Muscle layer of duodenum (tissue), 2 donors: ENCODE measurements around the gene LRRC26.

Source experiments
- H3K27ac ChIP-seq: one replicate; pipeline ENCODE4 v1.7.0; 2013; ENCODE audit warnings: mild to moderate bottlenecking, low read length
- H3K27me3 ChIP-seq: one replicate; pipeline ENCODE4 v1.7.0; 2013; ENCODE audit warnings: low read depth, mild to moderate bottlenecking, control low read depth, low read length
- H3K36me3 ChIP-seq, 2 donors: one replicate each; pipeline ENCODE4 v1.7.0; 2013; ENCODE audit warnings: low read length in 2 of 2, control low read depth in 1 of 2, mild to moderate bottlenecking in 1 of 2; ENCODE audit not compliant: insufficient read depth in 2 of 2, control insufficient read depth in 1 of 2
- H3K4me1 ChIP-seq, 2 donors: one replicate each; pipeline ENCODE4 v1.7.0; 2013; ENCODE audit warnings: low read length in 2 of 2, mild to moderate bottlenecking in 2 of 2, control low read depth in 1 of 2, moderate library complexity in 1 of 2; ENCODE audit not compliant: insufficient read depth in 2 of 2, control insufficient read depth in 1 of 2
- H3K4me3 ChIP-seq, 2 donors: one replicate each; pipeline ENCODE4 v1.7.0; 2013; ENCODE audit warnings: low read length in 2 of 2, low read depth in 1 of 2, mild to moderate bottlenecking in 1 of 2
- H3K9me3 ChIP-seq, 2 donors: one replicate each; pipeline ENCODE4 v1.7.0; 2013; ENCODE audit warnings: low read length in 2 of 2, control low read depth in 1 of 2, mild to moderate bottlenecking in 1 of 2; ENCODE audit not compliant: control insufficient read depth in 1 of 2
- donor health status: healthy.

Gene LRRC26

GRCh38 chr9:137171149-137171900 is 1.5 kb upstream of the LRRC26 start:
- Histone ChIP-seq H3K27ac (no peak overlapping the region), H3K27me3 (peaks cover 19% of the 10 kb centered on the region), H3K4me1 (peaks cover 0 to 29% of the 10 kb centered on the region in 2 donors), H3K9me3 (no peaks in the 10 kb centered on the region), H3K36me3 (no peaks in the 10 kb centered on the region), H3K4me3 (no peak overlapping the region)

- peaks cover 0 to 29% of the 10 kb centered on the region in 2 donors for H3K4me1 ChIP-seq
- no peak overlapping the region for H3K27ac ChIP-seq
- no peak overlapping the region for H3K4me3 ChIP-seq
- no peaks in the 10 kb centered on the region for H3K36me3 ChIP-seq
- no peaks in the 10 kb centered on the region for H3K9me3 ChIP-seq
- peaks cover 23% of the 10 kb centered on the region for H3K27me3 ChIP-seq
Measured at GRCh38 chr9:137170486-137171148, 766 bp upstream of the LRRC26 start.

GRCh38 chr9:137168904-137169856 is 671 bp downstream of the LRRC26 start:
- Histone ChIP-seq H3K4me3 (peak overlapping the region in 1 of 2 donors; percentile 66), H3K4me1 (peaks cover 0 to 29% of the 10 kb centered on the region in 2 donors), H3K9me3 (no peaks in the 10 kb centered on the region), H3K27me3 (peaks cover 28% of the 10 kb centered on the region), H3K27ac (no peak overlapping the region), H3K36me3 (no peaks in the 10 kb centered on the region)

- Histone ChIP-seq H3K27ac (no peak overlapping the region), H3K36me3 (no peaks in the 10 kb centered on the region), H3K9me3 (no peaks in the 10 kb centered on the region), H3K27me3 (peaks cover 33% of the 10 kb centered on the region), H3K4me3 (peak overlapping the region in 1 of 2 donors; percentile 66), H3K4me1 (peaks cover 0 to 31% of the 10 kb centered on the region in 2 donors)
Measured at GRCh38 chr9:137168573-137168903, 1.3 kb downstream of the LRRC26 start.

GRCh38 chr9:137167747-137168572 is 1.9 kb downstream of the LRRC26 start:
- Histone ChIP-seq H3K27ac (no peak overlapping the region), H3K9me3 (no peaks in the 10 kb centered on the region), H3K36me3 (no peaks in the 10 kb centered on the region), H3K27me3 (peaks cover 37% of the 10 kb centered on the region), H3K4me3 (peak overlapping the region in 1 of 2 donors; percentile 66), H3K4me1 (peaks cover 0 to 37% of the 10 kb centered on the region in 2 donors)

GRCh38 chr9:137167277-137167746 is 2.5 kb downstream of the LRRC26 start:
- H3K9me3 ChIP-seq: no peaks in the 10 kb centered on the region
- H3K27me3 ChIP-seq: peaks cover 43% of the 10 kb centered on the region
- H3K4me1 ChIP-seq: peaks cover 0 to 44% of the 10 kb centered on the region in 2 donors
- no peak overlapping the region for H3K4me3 ChIP-seq
- H3K36me3 ChIP-seq: no peaks in the 10 kb centered on the region
- no peak overlapping the region for H3K27ac ChIP-seq

- H3K36me3 ChIP-seq: no peaks in the 10 kb centered on the region
- peaks cover 0 to 51% of the 10 kb centered on the region in 2 donors for H3K4me1 ChIP-seq
- H3K9me3 ChIP-seq: no peaks in the 10 kb centered on the region
- no peak overlapping the region for H3K27ac ChIP-seq
- peaks cover 43% of the 10 kb centered on the region for H3K27me3 ChIP-seq
- H3K4me3 ChIP-seq: no peak overlapping the region
Measured at GRCh38 chr9:137166380-137167229, 3.2 kb downstream of the LRRC26 start.

- H3K36me3 ChIP-seq: no peaks in the 10 kb centered on the region
- H3K4me1 ChIP-seq: peaks cover 0 to 55% of the 10 kb centered on the region in 2 donors
- H3K4me3 ChIP-seq: no peak overlapping the region
- no peaks in the 10 kb centered on the region for H3K9me3 ChIP-seq
- peaks cover 36% of the 10 kb centered on the region for H3K27me3 ChIP-seq
- no peak overlapping the region for H3K27ac ChIP-seq
Measured at GRCh38 chr9:137165250-137165836, 4.5 kb downstream of the LRRC26 start.

GRCh38 chr9:137164370-137165249 is 5.2 kb downstream of the LRRC26 start:
- Histone ChIP-seq H3K4me3 (no peak overlapping the region), H3K4me1 (peaks cover 0 to 52% of the 10 kb centered on the region in 2 donors), H3K27ac (no peak overlapping the region), H3K9me3 (no peaks in the 10 kb centered on the region), H3K27me3 (peaks cover 42% of the 10 kb centered on the region), H3K36me3 (no peaks in the 10 kb centered on the region)
